GM21423 (cell line): ENCODE data around the gene LHFPL4.
"Not testable (repeated sequence)": the region's sequence is repeated elsewhere in the genome, so short reads cannot be mapped to it uniquely, and the experiment has no call there.

Experiments
- ATAC-seq: cut with Tn5 transposase; IDR thresholded peaks from one replicate; pipeline ENCODE4 v1.9.1; 2021; ENCODE audit warnings: mild to moderate bottlenecking, moderate library complexity; ENCODE audit not compliant: unreplicated experiment

Gene LHFPL4

GRCh38 chr3:9542182-9542581 lies 11.4 kb downstream of the LHFPL4 start:
- ATAC-seq = no peak

- no peak for ATAC-seq
Observed at GRCh38 chr3:9536212-9536611, 17.4 kb downstream of the LHFPL4 start.

GRCh38 chr3:9534429-9534828 lies 19.2 kb downstream of the LHFPL4 start:
- no peak for ATAC-seq

- ATAC-seq = no peak
Observed at GRCh38 chr3:9525078-9525477, 28.5 kb downstream of the LHFPL4 start.

- ATAC-seq = no peak
Observed at GRCh38 chr3:9514956-9515355, 38.7 kb downstream of the LHFPL4 start.

- ATAC-seq = no peak
Observed at GRCh38 chr3:9514306-9514705, 39.3 kb downstream of the LHFPL4 start.

- ATAC-seq = no peak
Observed at GRCh38 chr3:9512456-9513045, 41.1 kb downstream of the LHFPL4 start.

- ATAC-seq = no peak
Observed at GRCh38 chr3:9508781-9509180, 44.8 kb downstream of the LHFPL4 start.

- ATAC-seq = no peak
Observed at GRCh38 chr3:9507586-9508578, 45.7 kb downstream of the LHFPL4 start.

GRCh38 chr3:9503283-9503682 lies 50.3 kb downstream of the LHFPL4 start:
- no peak for ATAC-seq

GRCh38 chr3:9501226-9501625 lies 52.4 kb downstream of the LHFPL4 start:
- no peak for ATAC-seq

GRCh38 chr3:9500108-9501050 lies 53.2 kb downstream of the LHFPL4 start:
- ATAC-seq = no peak

- no peak for ATAC-seq
Observed at GRCh38 chr3:9499455-9500107, 54.0 kb downstream of the LHFPL4 start.

GRCh38 chr3:9498781-9499180 lies 54.8 kb downstream of the LHFPL4 start:
- ATAC-seq = no peak

- ATAC-seq = no peak
Observed at GRCh38 chr3:9497821-9498565, 55.6 kb downstream of the LHFPL4 start.

GRCh38 chr3:9496893-9497292 lies 56.7 kb downstream of the LHFPL4 start:
- no peak for ATAC-seq

GRCh38 chr3:9494036-9494435 lies 59.6 kb downstream of the LHFPL4 start:
- ATAC-seq = not testable (repeated sequence)

- no peak for ATAC-seq
Observed at GRCh38 chr3:9491506-9491905, 62.1 kb downstream of the LHFPL4 start.

- ATAC-seq = no peak
Observed at GRCh38 chr3:9485248-9485647, 68.4 kb downstream of the LHFPL4 start.

GRCh38 chr3:9480265-9480664 lies 73.4 kb downstream of the LHFPL4 start:
- no peak for ATAC-seq
